ENCODE data around the gene MOG.

The MOG gene

GRCh38 chr6:29676981-29677601 is 20.2 kb downstream of the MOG start:
- DNase-seq = no peak
- ATAC-seq = no peak

DNA sequence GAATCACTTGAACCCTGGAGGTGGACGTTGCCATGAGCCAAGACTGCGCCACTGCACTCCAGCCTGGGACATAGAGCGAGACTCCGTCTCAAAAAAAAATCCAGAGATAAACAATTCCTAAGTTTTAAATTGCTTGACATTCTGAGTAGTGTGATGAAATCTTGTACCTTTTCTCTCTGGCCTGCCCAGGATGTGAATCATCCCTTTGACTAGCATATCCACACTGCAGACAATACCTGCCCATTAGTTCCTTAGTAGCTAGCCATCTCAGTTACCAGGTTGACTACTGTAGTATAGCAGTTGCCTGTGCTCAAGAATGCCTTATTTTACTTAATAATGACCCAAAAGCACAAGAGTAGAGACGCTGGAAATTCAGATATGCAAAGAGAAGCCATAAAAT is 21.2 kb downstream of the MOG start:
- DNase-seq (no peak), ATAC-seq (peak; percentile 36)

DNA sequence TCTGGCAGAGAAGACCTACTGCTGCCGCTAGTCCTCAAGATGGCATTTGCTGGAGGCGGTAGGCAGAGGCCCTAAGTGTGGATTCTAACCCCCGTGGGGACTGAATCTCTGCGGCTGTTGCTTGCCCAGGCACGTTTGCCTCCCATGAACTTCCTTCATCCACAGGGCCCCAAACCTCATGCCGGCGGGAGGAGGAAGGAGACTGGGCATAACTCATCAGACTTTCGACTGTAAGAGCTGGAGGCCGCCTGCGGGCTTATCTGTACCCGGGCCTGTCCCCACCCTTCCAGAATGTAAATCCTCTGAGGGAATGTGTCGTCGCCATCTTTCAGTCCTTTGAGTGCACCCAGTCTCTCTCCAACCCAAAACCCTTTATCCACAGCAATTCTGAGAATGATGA is 23.1 kb downstream of the MOG start:
- DNase-seq = no peak
- ATAC-seq = no peak

DNA sequence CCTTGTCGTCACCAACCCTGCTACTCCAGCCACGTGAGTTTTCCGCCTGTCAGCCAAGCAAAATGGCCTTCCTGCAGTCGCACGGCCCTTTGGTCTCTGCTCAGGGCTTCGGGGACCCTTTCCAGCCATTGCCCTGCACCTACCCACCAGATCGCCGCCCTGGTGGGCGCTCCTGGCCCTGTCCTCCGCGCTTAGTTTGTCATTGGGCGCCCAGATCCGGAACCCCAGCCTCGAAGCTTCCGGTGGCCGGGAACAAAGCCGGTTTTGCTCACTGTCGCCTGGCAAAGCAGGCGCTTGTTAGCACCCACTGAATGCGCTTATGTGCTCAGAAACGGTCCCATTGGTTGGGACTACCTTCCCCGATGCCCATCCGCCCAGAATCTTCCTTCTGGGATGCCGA is 23.5 kb downstream of the MOG start:
- ATAC-seq = no peak
- DNase-seq = no peak

DNA sequence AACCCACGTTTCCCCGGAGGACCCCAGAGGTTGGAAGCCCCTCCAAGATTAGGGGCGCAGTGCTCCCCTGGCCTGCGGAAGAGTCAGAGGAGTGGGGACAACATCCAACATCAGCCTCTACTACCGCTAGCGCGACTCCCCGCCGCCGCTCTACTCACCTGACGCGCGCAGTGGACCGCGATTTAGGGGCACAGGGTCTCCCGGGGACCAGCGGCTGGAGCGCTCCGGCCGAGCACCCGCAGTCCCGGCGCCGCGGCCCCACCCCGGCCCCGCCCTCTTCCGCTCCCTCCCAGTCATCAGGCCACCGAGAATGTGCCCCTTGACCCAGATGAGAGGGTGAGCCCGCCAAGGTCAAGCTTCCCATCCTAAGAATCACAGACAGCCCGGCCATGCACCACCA is 24.0 kb downstream of the MOG start, which contains the start of gene ZFP57:
Gene ZFP57 (minus strand): TSS at position 249 of the 400 bp plus-strand sequence. CDS start 4,149 bp downstream, outside the sequence.
- DNase-seq (no peak), ATAC-seq (no peak)

DNA sequence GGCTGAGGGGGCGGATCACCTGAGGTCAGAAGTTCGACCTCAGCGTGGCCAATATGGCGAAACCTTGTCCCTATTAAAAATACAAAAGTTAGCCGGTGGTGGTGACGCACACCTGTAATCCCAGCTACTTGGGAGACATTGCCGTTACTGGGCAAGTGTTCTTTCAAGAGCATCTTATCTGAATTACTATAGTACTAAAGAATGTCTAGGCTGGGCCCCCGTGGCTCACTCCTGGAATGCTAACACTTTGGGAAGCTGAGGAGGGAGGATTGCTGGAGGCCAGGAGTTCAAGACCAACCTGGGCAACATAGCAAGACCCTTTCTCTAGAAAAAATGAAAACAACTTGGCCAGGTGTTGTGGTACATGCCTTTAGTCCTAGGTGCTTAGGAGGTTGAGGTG is 24.9 kb downstream of the MOG start:
- ATAC-seq = no peak
- no peak for DNase-seq

DNA sequence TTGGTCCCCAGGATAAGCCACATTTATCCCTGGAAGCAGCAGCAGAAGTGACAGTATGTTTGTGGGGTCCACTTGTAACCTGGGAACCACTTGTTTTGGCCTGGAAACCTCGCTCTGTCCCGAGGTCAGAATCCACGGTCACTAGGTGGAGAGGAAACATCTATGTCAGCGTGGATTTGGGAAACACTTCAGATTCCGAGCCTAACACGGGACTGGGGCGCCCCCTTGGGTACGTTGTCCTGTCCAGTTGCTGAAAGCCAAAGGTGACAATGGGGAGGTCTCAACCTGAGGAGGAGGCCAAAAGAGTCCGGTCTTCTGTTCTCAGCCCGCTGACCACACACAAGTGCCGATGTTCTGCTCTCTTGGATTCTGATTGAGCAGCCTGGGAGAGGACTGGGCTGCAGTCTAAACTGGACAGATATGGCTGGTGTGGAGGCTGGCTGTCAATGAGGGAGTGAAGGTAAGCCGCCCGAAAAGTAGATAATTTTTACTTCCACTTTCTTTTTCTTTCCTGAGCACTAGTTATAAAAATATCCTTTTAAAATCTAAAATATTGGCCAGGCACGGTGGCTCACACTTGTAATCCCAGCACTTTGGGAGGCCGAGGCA is 28.9 kb downstream of the MOG start:
- ATAC-seq (no peak), DNase-seq (no peak)

- DNase-seq = no peak
- peak; percentile 65 for ATAC-seq
These were observed 37.7 kb downstream of the MOG start for GRCh38 chr6:29694637-29695036.

DNA sequence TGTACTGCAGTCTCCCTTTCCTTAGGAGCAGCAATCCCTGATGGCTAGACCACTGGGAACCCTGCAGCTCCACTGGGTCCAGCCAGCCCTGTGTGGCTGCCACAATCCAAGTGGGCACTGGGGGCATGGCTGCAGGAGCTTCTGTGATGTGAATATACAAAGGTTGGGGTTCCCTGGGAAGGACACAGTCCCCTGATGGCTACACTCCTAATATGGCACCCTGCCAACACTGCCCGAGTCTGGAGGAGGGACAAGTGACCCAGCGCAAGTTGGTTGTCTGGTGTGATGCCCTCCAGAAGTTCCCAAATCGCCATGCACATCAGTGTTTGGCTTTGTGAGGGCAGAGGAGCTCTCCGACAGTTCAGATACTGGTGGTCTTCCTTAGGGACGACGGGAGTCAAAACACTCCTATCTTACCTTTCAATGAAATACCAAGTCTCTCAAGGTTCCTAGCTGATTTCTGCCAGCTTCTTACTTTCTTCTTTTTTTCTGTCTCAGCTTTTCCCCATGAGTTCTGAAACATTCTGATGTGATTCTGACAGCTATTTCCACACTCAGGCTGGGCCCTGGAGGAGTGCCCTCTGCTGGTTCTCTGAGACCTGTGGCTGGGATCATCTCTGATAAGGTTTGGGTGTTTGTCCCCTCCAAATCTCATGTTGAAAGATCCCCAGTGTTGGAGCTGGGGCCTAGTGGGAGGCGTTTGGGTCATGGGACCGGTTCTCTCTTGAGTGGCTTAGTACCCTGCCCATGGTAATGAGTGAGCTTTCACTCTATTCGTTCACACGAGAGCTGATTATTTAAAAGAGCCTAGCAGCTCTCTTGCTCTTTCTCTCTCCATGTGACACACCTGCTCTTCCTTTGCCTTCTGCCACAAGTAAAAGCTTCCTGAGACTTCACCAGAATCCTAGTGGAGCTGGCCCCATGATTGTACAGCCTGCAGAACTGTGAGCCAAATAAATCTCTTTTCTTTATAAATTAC is 39.5 kb downstream of the MOG start:
- ATAC-seq (no peak), DNase-seq (no peak)

GRCh38 chr6:29702519-29703103 is 45.7 kb downstream of the MOG start:
- ATAC-seq (peak; percentile 92), DNase-seq (peak; percentile 93)

GRCh38 chr6:29705389-29706231 is 48.7 kb downstream of the MOG start:
- DNase-seq (no peak), ATAC-seq (no peak)

DNA sequence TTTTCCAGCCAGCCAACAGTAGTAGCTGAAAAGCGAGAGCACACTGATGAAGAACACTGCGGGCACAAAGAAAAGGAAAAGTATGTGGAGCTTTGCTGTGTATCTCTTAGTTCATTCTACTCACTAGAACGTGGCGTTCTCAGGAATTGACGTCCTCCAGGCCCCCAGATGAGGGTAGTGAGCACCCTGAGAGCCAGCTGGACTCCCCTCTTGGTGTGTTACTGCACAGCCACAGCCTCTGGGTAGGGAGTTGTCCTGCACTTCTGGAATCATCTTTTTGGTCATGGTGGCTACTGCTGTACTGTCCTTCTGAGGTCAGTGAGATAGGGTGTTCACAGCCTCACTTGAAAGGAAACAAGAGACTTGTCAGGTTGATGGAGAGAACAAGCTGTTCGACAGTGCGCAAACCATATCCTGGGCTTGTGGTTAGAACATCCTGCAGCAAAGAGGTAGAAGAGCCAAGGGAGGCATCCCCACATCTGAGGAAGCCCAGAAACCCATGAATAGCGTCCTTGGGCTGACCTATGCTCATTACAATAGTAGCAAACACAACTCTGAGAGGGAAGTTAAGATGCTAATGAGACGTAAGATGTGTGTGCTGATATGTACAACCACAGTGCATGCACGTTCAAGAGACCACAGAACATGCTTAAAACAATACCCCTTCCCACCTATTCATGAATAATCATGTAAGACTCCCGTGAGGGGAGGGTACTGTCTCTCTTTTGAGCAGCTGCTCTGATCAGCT is 51.7 kb downstream of the MOG start:
- DNase-seq = peak; percentile 48

GRCh38 chr6:29709188-29709587 is 52.3 kb downstream of the MOG start:
- DNase-seq (no peak), ATAC-seq (no peak)

More for the DNA sequence above, 51.7 kb downstream of the MOG start:
- ATAC-seq = peak; percentile 90

DNA sequence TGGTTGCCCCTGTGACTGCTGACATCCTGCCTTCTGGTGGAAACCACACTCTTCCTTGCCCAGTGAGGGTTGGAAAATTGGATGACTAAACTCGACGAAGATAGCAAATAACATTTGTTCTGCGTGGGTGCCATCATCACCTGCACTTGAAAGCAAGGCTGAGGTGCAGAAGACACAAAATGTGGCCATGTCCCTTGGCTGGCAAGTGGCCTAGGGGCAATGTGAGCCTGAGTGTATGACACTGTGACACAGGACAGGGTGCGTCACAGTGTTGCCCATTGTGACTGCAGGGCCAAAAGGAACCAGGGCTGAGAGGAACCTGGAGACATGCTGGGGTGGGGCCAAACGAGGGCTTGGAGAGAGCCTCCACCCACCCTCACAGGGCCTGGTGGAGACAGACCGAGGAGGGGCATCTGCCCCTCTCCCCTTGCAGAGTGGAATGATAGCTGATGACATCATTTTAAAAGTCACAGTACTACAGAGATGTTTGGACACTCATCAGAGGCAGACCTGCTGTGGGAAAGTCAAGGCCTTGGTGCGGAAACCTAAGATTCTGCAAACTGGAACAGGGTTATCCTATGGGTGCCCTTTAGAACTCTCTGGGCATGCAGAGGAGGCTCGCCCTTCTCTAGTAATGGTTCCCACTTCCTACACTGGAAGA is 53.5 kb downstream of the MOG start:
- DNase-seq = no peak
- ATAC-seq = no peak

DNA sequence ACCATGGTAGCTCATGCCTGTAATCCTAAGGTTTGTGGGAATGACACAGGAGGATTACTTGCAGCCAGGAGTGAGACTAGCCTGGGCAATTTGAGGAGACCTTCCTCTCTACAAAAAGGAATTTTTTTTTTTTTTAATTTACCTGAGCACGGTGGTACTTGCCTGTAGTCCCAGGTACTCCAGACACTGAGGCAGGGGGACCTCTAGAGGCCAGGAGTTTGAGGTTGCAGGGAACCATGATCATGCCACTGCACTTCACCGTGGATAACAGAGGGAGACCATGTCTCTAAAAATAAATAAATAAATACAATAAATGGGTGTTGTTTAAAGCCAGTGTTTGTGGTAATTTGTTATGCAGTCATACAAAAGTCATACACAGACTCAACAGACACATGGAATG is 64.0 kb downstream of the MOG start:
- DNase-seq (no peak), ATAC-seq (no peak)

All from stimulated activated naive CD8-positive, alpha-beta T cell treated with anti-CD3 and anti-CD28 coated beads, Interleukin-15, Interleukin-2, amounts not matched to agents 100 U/mL and 50 U/mL, for 24 hours (primary cell).